Activated CD4-positive, alpha-beta T cell treated with anti-CD3 and anti-CD28 coated beads, Interleukin-2, amount 10 ng/mL, durations not matched to agents 24 days and 14 days (primary cell): ENCODE results near the gene PHLDB3. TPM values are rescaled to one million over a fixed set of nuclear protein-coding genes. Genes with fewer than 3 reads are reported as not detected.
"Not testable (repeated sequence)": the region's sequence is repeated elsewhere in the genome, so short reads cannot be mapped to it uniquely, and the experiment has no call there.

Experiments used
- DNase-seq: peaks from one replicate; pipeline ENCODE4 v3.0.0; 2022
- H3K27ac Mint-ChIP-seq: one replicate; pipeline ENCODE4 v1.8.0; 2022; ENCODE audit warnings: mild to moderate bottlenecking, mixed read lengths
- H3K27me3 Mint-ChIP-seq: one replicate; pipeline ENCODE4 v1.8.0; 2022; ENCODE audit warnings: mixed read lengths
- H3K36me3 Mint-ChIP-seq: one replicate; pipeline ENCODE4 v1.8.0; 2022; ENCODE audit warnings: low read depth, mild to moderate bottlenecking, mixed read lengths
- H3K4me1 Mint-ChIP-seq: one replicate; pipeline ENCODE4 v1.8.0; 2021; ENCODE audit warnings: mixed read lengths
- H3K4me3 Mint-ChIP-seq: one replicate; pipeline ENCODE4 v1.8.0; 2022; ENCODE audit warnings: mild to moderate bottlenecking, moderate library complexity, mixed read lengths
- H3K9me3 Mint-ChIP-seq: one replicate; pipeline ENCODE4 v1.8.0; 2021; ENCODE audit warnings: mixed read lengths
- intact Hi-C: fragments of 100-400 bp; cut with micrococcal nuclease; formaldehyde crosslinking; loops from one replicate; pipeline ENCODE4 v1.15.1; 2023
- total RNA-seq: library from RNA; stranded (reverse); gene quantifications from 2 replicates; pipeline ENCODE4 v1.2.3, GENCODE V29; 2022

The PHLDB3 gene
- total RNA-seq, 1 donor from 2014 or later: 26.7 TPM

GRCh38 chr19:43534816-43535761 lies 30.5 kb upstream of the PHLDB3 start:
- Mint-ChIP-seq H3K27ac (peak overlapping the region; percentile 80), H3K4me1 (peaks cover 18% of the 10 kb centered on the region), H3K9me3 (peaks cover 4% of the 10 kb centered on the region), H3K27me3 (no peaks in the 10 kb centered on the region), H3K36me3 (peaks cover 28% of the 10 kb centered on the region), H3K4me3 (peak overlapping the region; percentile 53)
- DNase-seq: peak; percentile 71
- intact Hi-C loops: loop anchor here (1.0 to 5.0 kb wide), 2 partner anchors 133 to 232 kb away; no protein-coding TSS in a partner anchor

GRCh38 chr19:43534305-43534815 lies 29.8 kb upstream of the PHLDB3 start:
- no peaks in the 10 kb centered on the region for H3K27me3 Mint-ChIP-seq
- H3K9me3 Mint-ChIP-seq: peaks cover 4% of the 10 kb centered on the region
- no peak for DNase-seq
- intact Hi-C loops: loop anchor here (1.0 to 5.0 kb wide), 2 partner anchors 134 to 233 kb away; no protein-coding TSS in a partner anchor
- H3K27ac Mint-ChIP-seq: peak overlapping the region; percentile 95
- peak overlapping the region; percentile 83 for H3K4me3 Mint-ChIP-seq
- peaks cover 22% of the 10 kb centered on the region for H3K36me3 Mint-ChIP-seq
- H3K4me1 Mint-ChIP-seq: peaks cover 18% of the 10 kb centered on the region

- H3K27ac Mint-ChIP-seq: peak overlapping the region; percentile 95
- peaks cover 16% of the 10 kb centered on the region for H3K36me3 Mint-ChIP-seq
- DNase-seq: peak; percentile 98
- intact Hi-C loops: loop anchor here (1.0 to 5.0 kb wide), 8 partner anchors 8 to 234 kb away; partner anchors contain the start of genes IRGQ, PHLDB3, PINLYP and SMG9
- H3K27me3 Mint-ChIP-seq: no peaks in the 10 kb centered on the region
- peaks cover 18% of the 10 kb centered on the region for H3K4me1 Mint-ChIP-seq
- no peaks in the 10 kb centered on the region for H3K9me3 Mint-ChIP-seq
- H3K4me3 Mint-ChIP-seq: peak overlapping the region; percentile 83
Observed at GRCh38 chr19:43533546-43534304, 29.2 kb upstream of the PHLDB3 start.

- DNase-seq: peak; percentile 95
- peak within 1 kb of the TSS; percentile 95 for H3K27ac Mint-ChIP-seq
- peaks cover 10% of the 10 kb centered on the region for H3K36me3 Mint-ChIP-seq
- peaks cover 20% of the 10 kb centered on the region for H3K4me1 Mint-ChIP-seq
- peak within 1 kb of the TSS; percentile 83 for H3K4me3 Mint-ChIP-seq
- no peaks in the 10 kb centered on the region for H3K27me3 Mint-ChIP-seq
- intact Hi-C loops: loop anchor here (1.0 to 5.0 kb wide), 7 partner anchors 8 to 234 kb away; partner anchors contain the start of genes IRGQ, PHLDB3, PINLYP and SMG9
- no peaks in the 10 kb centered on the region for H3K9me3 Mint-ChIP-seq
Observed at GRCh38 chr19:43532962-43533545, 28.5 kb upstream of the PHLDB3 start, which contains the start of gene ZNF575. TSS of gene ZNF575 (plus strand) at chr19:43533188. CDS start at chr19:43534423, 1,235 bp downstream.

- DNase-seq: no peak
- peak overlapping the region; percentile 83 for H3K4me3 Mint-ChIP-seq
- peaks cover 23% of the 10 kb centered on the region for H3K4me1 Mint-ChIP-seq
- peak overlapping the region; percentile 83 for H3K27ac Mint-ChIP-seq
- intact Hi-C loops: loop anchor here (2.0 to 5.0 kb wide), 5 partner anchors 28 to 235 kb away; partner anchors contain the start of genes IRGQ, PHLDB3, PINLYP and SMG9
- H3K27me3 Mint-ChIP-seq: no peaks in the 10 kb centered on the region
- no peaks in the 10 kb centered on the region for H3K9me3 Mint-ChIP-seq
- peaks cover 8% of the 10 kb centered on the region for H3K36me3 Mint-ChIP-seq
Observed at GRCh38 chr19:43532571-43532961, 28.0 kb upstream of the PHLDB3 start.

GRCh38 chr19:43527860-43528622 lies 23.5 kb upstream of the PHLDB3 start:
- intact Hi-C loops: loop anchor here (1.0 to 5.0 kb wide), 3 partner anchors 68 to 1879 kb away; partner anchors contain the start of genes IRGQ, KCNN4, POLR1G and PPP1R13L
- Mint-ChIP-seq H3K36me3 (peaks cover 5% of the 10 kb centered on the region), H3K27me3 (no peaks in the 10 kb centered on the region), H3K9me3 (no peaks in the 10 kb centered on the region), H3K4me1 (peaks cover 30% of the 10 kb centered on the region), H3K27ac (peak overlapping the region; percentile 34), H3K4me3 (peak overlapping the region; percentile 21)
- no peak for DNase-seq

GRCh38 chr19:43526884-43527859 lies 22.6 kb upstream of the PHLDB3 start, which contains the start of gene ETHE1:
TSS of gene ETHE1 (minus strand) at chr19:43527201. CDS start at chr19:43527177, 24 bp downstream.
- Mint-ChIP-seq H3K27me3 (no peaks in the 10 kb centered on the region), H3K4me1 (peaks cover 26% of the 10 kb centered on the region), H3K4me3 (peak within 1 kb of the TSS; percentile 84), H3K27ac (peak within 1 kb of the TSS; percentile 97), H3K9me3 (no peaks in the 10 kb centered on the region), H3K36me3 (peaks cover 9% of the 10 kb centered on the region)
- intact Hi-C loops: loop anchor here (1.0 to 5.0 kb wide), 3 partner anchors 69 to 1880 kb away; partner anchors contain the start of genes IRGQ, KCNN4, POLR1G and PPP1R13L
- peak; percentile 96 for DNase-seq

- no peaks in the 10 kb centered on the region for H3K9me3 Mint-ChIP-seq
- H3K27ac Mint-ChIP-seq: peak overlapping the region; percentile 97
- intact Hi-C loops: loop anchor here (1.0 to 5.0 kb wide), 3 partner anchors 7 to 1881 kb away; partner anchors contain the start of genes KCNN4, POLR1G, PPP1R13L and ZNF575
- H3K27me3 Mint-ChIP-seq: no peaks in the 10 kb centered on the region
- peak; percentile 80 for DNase-seq
- peaks cover 11% of the 10 kb centered on the region for H3K36me3 Mint-ChIP-seq
- H3K4me3 Mint-ChIP-seq: peak overlapping the region; percentile 84
- peaks cover 26% of the 10 kb centered on the region for H3K4me1 Mint-ChIP-seq
Observed at GRCh38 chr19:43525836-43526771, 21.6 kb upstream of the PHLDB3 start.

- peak overlapping the region; percentile 97 for H3K27ac Mint-ChIP-seq
- peaks cover 26% of the 10 kb centered on the region for H3K4me1 Mint-ChIP-seq
- peaks cover 11% of the 10 kb centered on the region for H3K36me3 Mint-ChIP-seq
- no peaks in the 10 kb centered on the region for H3K9me3 Mint-ChIP-seq
- H3K27me3 Mint-ChIP-seq: no peaks in the 10 kb centered on the region
- intact Hi-C loops: loop anchor here (1.0 to 5.0 kb wide), 3 partner anchors 8 to 1882 kb away; partner anchors contain the start of genes KCNN4, POLR1G, PPP1R13L and ZNF575
- DNase-seq: peak; percentile 82
- peak overlapping the region; percentile 84 for H3K4me3 Mint-ChIP-seq
Observed at GRCh38 chr19:43524922-43525835, 20.6 kb upstream of the PHLDB3 start.

GRCh38 chr19:43523696-43524095 lies 19.1 kb upstream of the PHLDB3 start:
- H3K36me3 Mint-ChIP-seq: peaks cover 15% of the 10 kb centered on the region
- DNase-seq, intact Hi-C loops, H3K27ac Mint-ChIP-seq, H3K4me3 Mint-ChIP-seq, H3K27me3 Mint-ChIP-seq, H3K9me3 Mint-ChIP-seq: not testable (repeated sequence)
- H3K4me1 Mint-ChIP-seq: peaks cover 31% of the 10 kb centered on the region
